HG03442 (cell line): Measurements from ENCODE around the gene MSANTD3.
A peak's percentile ranks its signal among the peaks of the same experiment; 100 is the strongest.
"Not testable (repeated sequence)": the region's sequence is repeated elsewhere in the genome, so short reads cannot be mapped to it uniquely, and the experiment has no call there.

Experiments
- ATAC-seq: cut with Tn5 transposase; IDR thresholded peaks from one replicate; pipeline ENCODE4 v1.9.1; 2021; ENCODE audit warnings: mild to moderate bottlenecking, moderate library complexity; ENCODE audit not compliant: unreplicated experiment

The MSANTD3 gene

GRCh38 chr9:100426530-100427365 is at the start of gene MSANTD3:
MSANTD3 (plus strand) TSS chr9:100427143; CDS start chr9:100441939, 14,796 bp downstream.
- peak; percentile 59 for ATAC-seq

DNA sequence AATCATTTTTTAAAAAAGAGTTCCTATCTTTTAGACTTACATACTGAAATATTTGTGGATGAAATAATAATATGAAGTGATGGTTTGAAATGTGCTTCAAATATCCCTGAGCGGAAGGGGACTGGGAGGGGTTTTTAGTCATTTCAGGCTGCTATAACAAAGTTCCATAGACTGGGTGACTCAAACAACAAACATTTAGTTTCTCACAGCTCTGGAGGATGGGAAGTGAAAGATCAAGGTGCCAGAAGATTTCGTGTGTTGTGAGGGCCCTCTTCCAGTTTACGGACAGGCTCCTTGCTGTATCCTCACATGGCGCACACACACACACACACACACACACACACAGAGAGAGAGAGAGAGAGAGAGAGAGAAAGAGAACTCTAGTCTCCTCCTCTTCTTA is 47.1 kb upstream of the MSANTD3 start:
- no peak for ATAC-seq

- not testable (repeated sequence) for ATAC-seq
These were observed 34.0 kb upstream of the MSANTD3 start for GRCh38 chr9:100392989-100393388.

DNA sequence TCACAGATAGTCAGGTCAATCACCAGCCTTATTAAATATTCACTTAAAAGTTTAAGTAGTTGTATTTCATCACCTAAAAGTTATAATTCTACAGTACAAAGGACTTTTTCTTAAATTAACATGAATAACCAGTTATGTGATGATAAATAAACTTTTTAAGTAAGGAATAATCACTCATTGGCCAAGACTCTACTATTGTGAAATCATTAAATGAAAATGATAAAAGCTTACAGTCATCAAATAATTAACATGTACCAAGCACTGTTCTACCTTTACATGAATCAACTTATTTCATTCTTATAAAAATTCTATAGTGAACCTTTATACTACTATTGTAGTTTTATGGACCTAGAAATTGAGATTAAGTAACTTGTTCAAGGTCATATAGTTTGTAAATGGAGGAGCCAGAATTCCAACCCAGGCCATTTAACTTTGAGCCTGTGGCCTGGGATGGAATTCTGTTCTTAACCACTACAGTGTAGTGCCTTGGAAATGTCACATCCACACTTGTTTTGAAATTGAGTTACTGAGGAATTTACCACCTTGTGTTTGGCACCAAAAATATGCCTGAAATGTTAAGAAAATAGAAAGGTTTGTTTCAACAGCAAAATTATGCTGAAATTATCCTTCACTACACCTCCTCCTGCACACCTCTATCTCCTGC is 32.8 kb upstream of the MSANTD3 start:
- no peak for ATAC-seq

DNA sequence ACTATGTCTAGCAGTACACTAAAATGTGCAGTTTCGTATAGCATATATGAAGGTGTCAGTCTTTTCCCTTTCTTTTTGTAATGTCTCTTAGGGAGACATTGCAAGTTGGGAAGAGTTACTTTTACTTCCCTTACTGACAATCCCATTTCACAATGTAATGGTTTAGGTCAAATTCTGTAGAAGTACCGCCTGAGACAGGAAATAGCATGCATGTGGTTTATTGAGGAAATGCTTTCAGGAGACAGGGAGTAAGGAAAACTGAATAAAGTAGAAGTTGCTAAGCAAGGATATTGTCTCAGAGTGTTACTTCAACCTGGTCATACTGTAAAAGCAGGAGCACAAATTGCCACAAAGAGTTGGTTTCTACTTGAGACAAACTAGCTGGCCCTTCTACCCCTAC is 32.1 kb upstream of the MSANTD3 start:
- ATAC-seq, result no peak

- no peak for ATAC-seq
These were observed 30.2 kb upstream of the MSANTD3 start for GRCh38 chr9:100396769-100397168.

DNA sequence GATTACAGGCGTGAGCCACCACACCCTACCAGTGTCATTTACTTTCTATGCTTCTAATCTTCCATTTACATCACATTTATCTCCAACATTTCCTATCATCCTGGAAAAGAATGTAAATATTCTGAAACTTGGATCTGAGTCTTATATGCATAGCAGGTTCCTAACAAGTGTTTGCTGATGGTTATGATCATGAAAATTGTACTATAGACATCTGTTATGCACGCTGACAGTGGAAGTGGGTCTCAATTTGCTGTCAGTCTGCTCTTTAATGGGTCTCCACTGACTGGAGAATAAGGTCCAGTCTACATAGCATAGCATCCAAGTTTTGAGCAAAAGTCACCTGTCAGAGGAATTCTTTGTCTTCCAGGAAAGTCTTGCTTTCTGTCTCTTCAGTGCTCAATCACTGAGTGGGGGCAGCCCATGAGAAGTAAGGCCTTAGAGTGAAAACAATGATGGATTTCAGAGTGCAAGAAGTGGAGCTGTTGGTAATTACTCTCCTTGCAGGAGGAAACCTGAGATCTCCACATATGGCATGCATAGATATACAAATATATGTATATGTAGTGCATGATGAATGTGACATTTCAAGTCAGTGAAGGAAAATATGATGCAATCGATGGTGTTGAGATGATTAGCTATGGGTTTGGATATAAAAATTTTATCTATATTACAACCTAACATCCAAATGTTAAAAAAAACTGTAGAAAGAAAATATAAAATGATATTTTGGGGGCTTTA is 29.2 kb upstream of the MSANTD3 start:
- no peak for ATAC-seq

DNA sequence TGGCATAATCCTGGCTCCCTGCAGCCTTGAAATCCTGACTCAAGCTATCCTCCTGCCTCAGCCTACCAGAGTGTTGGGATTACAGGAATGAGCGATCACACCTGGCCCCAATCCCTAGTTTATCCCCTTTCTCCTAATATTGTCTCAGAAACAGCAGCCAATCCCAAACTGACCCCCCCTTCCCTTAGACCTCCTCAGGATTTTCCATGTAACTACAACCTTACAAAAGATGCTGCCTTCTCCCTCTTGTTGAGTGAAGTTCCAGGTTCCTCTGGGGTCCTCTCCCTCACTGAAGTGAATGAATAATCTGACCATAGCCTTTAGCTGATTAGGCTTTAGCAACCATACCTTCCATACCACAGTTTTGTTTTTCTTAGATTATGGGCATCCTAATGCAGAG is 25.9 kb upstream of the MSANTD3 start:
- ATAC-seq, result no peak

- ATAC-seq, result no peak
These were observed 20.0 kb upstream of the MSANTD3 start for GRCh38 chr9:100406962-100407361.

DNA sequence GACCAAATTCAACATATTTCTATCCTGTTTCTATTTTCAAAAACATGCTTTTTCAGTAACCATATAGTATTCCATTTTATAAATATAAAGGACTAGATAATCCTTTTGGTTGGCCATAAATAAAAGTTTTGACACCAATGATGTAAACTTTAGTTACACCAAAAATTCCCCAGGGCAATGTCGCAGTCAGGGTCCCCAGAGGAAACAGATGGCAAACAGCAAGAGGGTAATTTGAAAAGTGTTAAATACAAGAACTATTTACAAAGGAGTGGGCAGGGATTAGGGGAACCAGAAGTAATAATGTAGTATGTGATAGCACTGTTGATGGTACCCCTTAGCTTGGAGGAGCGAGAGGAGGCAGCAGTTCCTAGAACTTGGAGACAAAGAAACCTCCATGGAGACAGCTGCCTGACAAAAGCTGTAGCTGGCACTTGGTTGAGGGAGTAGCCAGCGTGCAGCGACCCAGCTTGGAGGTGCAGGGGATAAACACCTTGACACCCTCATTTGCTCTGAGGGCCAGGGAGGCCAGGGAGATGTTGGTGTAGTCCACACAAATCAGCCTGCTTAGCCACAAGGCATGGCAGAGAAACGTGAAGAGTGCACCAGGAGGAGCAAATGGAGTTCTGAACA is 18.3 kb upstream of the MSANTD3 start:
- no peak for ATAC-seq

DNA sequence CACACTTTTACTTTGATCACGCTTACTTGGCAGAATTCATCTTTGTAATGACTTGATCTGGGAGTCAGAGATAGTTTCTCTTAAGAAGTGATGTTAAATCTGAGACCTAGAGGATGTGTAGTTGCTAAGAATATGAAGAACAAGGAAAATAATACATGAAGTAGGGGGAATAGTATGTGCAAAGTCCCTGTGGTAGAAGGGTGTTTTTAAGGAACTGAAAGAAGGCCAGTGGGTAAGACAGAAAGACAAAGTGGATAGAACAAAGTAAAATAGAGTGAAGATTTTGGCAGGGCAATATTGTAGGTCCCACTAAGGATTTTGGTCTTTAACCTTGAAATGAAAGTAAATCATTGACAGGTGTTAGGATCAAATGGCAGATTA is 17.8 kb upstream of the MSANTD3 start:
- ATAC-seq, result no peak

GRCh38 chr9:100411472-100412283 is 15.3 kb upstream of the MSANTD3 start:
- peak; percentile 100 for ATAC-seq

GRCh38 chr9:100413839-100414420 is 13.0 kb upstream of the MSANTD3 start:
- no peak for ATAC-seq

DNA sequence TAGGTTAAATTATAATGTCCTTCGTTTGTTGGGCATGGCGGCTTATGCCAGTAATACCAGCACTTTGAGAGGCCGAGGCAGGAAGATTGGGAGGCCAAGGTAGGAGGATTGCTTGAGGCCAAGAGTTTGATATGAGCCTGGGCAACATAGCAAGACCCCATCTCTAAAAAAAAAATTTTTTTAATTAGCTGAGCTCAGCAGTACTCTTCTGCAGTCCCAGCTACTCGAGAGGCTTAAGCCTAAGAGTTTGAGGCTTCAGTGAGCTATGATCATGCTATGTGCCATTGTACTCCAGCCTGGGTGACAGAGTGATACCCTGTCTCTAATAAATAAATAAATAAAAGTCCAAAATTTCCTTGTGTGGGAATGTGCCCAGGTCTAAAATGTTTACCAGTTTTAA is 9.1 kb upstream of the MSANTD3 start:
- ATAC-seq, result no peak

DNA sequence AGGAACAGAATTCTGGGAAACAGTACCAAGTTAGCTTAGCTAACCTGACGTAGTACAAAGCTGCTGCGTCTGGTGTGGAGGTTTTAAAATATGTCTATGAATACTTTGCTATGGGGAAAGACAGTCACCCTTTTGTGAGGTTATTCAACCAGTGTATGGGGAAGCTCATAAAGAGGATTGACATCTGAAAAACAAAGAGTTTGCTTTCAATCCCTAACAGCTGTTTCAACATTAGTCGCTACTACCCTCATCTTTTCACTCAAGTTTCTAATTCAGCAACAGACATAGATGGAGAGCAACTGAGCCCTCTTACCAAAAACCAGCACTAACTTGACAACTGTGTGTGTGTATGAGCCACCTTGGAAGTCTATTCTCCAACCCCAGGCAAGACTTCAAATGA is 7.8 kb upstream of the MSANTD3 start:
- ATAC-seq, result no peak

DNA sequence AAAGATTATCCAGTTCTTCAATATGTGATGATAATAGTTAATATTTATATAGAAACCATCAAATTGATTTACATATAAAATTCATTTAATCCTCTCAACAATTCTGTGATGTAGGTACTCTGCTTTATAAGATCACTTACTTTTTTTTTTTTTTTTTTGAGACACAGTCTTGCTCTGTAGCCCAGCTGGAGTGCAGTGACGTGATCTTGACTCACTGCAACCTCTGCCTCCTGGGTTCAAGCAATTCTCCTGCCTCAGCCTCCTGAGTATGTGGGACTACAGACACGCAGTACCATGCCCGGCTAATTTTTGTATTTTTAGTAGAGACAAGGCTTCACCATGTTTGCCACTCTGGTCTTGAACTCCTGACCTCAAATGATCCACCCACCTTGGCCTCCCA is 5.8 kb upstream of the MSANTD3 start:
- ATAC-seq, result not testable (repeated sequence)

- ATAC-seq, result no peak
These were observed 1.2 kb upstream of the MSANTD3 start for GRCh38 chr9:100425758-100426157.

DNA sequence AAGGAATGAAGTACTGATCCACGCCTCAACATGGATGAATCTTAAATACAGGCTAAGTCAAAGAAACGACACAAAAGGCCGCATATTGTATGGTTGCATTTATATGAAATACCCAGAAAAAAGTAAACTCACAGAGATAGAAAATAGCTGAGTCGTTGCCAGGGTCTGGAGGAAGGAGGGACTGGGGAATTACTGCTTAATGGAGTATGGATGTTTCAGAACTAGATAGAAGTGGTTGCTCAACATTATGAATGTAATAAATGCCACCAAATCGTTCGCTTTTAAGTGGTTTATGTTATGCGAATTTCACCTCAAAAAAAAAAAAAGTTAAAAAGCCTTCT is 784 bp upstream of the MSANTD3 start:
- ATAC-seq, result no peak

- ATAC-seq, result peak; percentile 52
These were observed 672 bp downstream of the MSANTD3 start for GRCh38 chr9:100427366-100428263.
